WTC11 (cell line): ENCODE results near the gene C1QTNF12. TPM values are rescaled to one million over a fixed set of nuclear protein-coding genes. Genes with fewer than 3 reads are reported as not detected.

Experiments
- microRNA-seq: library from miRNA; unstranded; fragments of <30 nt; microRNA quantifications from one replicate; pipeline ENCODE4 v1.2.0, GENCODE V29; 2022; ENCODE audit warnings: borderline number of aligned reads
- total RNA-seq: library from RNA; stranded (reverse); gene quantifications from 3 replicates; pipeline ENCODE4 v1.2.3, GENCODE V29; 2021

C1QTNF12 gene
- total RNA-seq, 1 experiment from 2014 or later: 10.3 TPM

Small RNAs within 50 kb of the gene (microRNA-seq; reads per million reads assigned to microRNA genes)
- gene MIR6726: not detected

Other genes starting within 250 kb of the C1QTNF12 start
- 4.5 to 10.7 TPM (median 8.3 TPM) in 3 replicates for gene HES4, start 246.6 kb downstream of the C1QTNF12 start, total RNA-seq
- gene ISG15, start 233.2 kb downstream of the C1QTNF12 start, total RNA-seq: 29.5 to 38.3 TPM (median 36.1 TPM) in 3 replicates
- 184 to 198 TPM (median 186 TPM) in 3 replicates for gene AGRN, start 226.6 kb downstream of the C1QTNF12 start, total RNA-seq
- not detected in 3 replicates for gene RNF223, start 172.4 kb downstream of the C1QTNF12 start, total RNA-seq
- gene C1orf159, start 130.6 kb downstream of the C1QTNF12 start, total RNA-seq: 13.9 to 17.8 TPM (median 14.0 TPM) in 3 replicates
- 0.78 to 1.1 TPM (median 1.1 TPM) in 3 replicates for gene TTLL10, start 72.8 kb downstream of the C1QTNF12 start, total RNA-seq
- gene TNFRSF18, start 40.1 kb downstream of the C1QTNF12 start, total RNA-seq: 0.83 to 1.2 TPM (median 1.1 TPM) in 3 replicates
- gene TNFRSF4, start 32.6 kb downstream of the C1QTNF12 start, total RNA-seq: 0.18 to 0.33 TPM in 2 of 3 replicates, not detected in the other
- 92.3 to 105 TPM (median 101 TPM) in 3 replicates for gene SDF4, start 14.7 kb downstream of the C1QTNF12 start, total RNA-seq
- 18.8 to 21.4 TPM (median 20.0 TPM) in 3 replicates for gene B3GALT6, start 14.5 kb downstream of the C1QTNF12 start, total RNA-seq
- 62.6 to 72.2 TPM (median 65.6 TPM) in 3 replicates for gene UBE2J2, start 27.1 kb upstream of the C1QTNF12 start, total RNA-seq
- gene SCNN1D, start 33.7 kb upstream of the C1QTNF12 start, total RNA-seq: 4.7 to 8.5 TPM (median 6.4 TPM) in 3 replicates
- 25.1 to 42.2 TPM (median 30.7 TPM) in 3 replicates for gene ACAP3, start 61.2 kb upstream of the C1QTNF12 start, total RNA-seq
- 42.5 to 51.5 TPM (median 43.6 TPM) in 3 replicates for gene PUSL1, start 61.9 kb upstream of the C1QTNF12 start, total RNA-seq
- 144 to 170 TPM (median 160 TPM) in 3 replicates for gene INTS11, start 77.9 kb upstream of the C1QTNF12 start, total RNA-seq
- gene CPTP, start 78.1 kb upstream of the C1QTNF12 start, total RNA-seq: 10.3 to 14.4 TPM (median 12.3 TPM) in 3 replicates
- gene TAS1R3, start 84.6 kb upstream of the C1QTNF12 start, total RNA-seq: 0.18 to 0.22 TPM (median 0.21 TPM) in 3 replicates
- 74.1 to 91.4 TPM (median 77.3 TPM) in 3 replicates for gene DVL1, start 102.7 kb upstream of the C1QTNF12 start, total RNA-seq
- gene MXRA8, start 111.8 kb upstream of the C1QTNF12 start, total RNA-seq: 6.7 to 11.2 TPM (median 10.7 TPM) in 3 replicates
- 238 to 268 TPM (median 250 TPM) in 3 replicates for gene AURKAIP1, start 128.5 kb upstream of the C1QTNF12 start, total RNA-seq
- gene CCNL2, start 152.6 kb upstream of the C1QTNF12 start, total RNA-seq: 117 to 142 TPM (median 117 TPM) in 3 replicates
- gene MRPL20, start 160.6 kb upstream of the C1QTNF12 start, total RNA-seq: 126 to 156 TPM (median 134 TPM) in 3 replicates
- 1.6 to 2.8 TPM (median 1.9 TPM) in 3 replicates for gene ANKRD65, start 174.6 kb upstream of the C1QTNF12 start, total RNA-seq
- 28.3 to 35.5 TPM (median 28.3 TPM) in 3 replicates for gene VWA1, start 189.0 kb upstream of the C1QTNF12 start, total RNA-seq
- 0.60 to 0.94 TPM (median 0.61 TPM) in 3 replicates for gene ATAD3C, start 203.0 kb upstream of the C1QTNF12 start, total RNA-seq
- gene ATAD3B, start 225.0 kb upstream of the C1QTNF12 start, total RNA-seq: 47.9 to 63.6 TPM (median 48.5 TPM) in 3 replicates